OCI-LY7 (cell line): Measurements from ENCODE around the gene MFGE8.

Experiments
- CTCF ChIP-seq: fragments of 200-600 bp; sonication (generic); conservative IDR thresholded peaks from 2 replicates; pipeline ENCODE4 v1.5.1; 2014; ENCODE audit warnings: mild to moderate bottlenecking, antibody characterized with exemption, low read length, moderate library complexity, mixed read lengths
- EZH2phosphoT487 ChIP-seq: fragments of 200-600 bp; sonication (generic); IDR thresholded peaks from 2 replicates; pipeline ENCODE4 v1.6.1; 2018; ENCODE audit warnings: low read depth, borderline replicate concordance, mild to moderate bottlenecking, mixed run types, antibody characterized with exemption, low read length, moderate library complexity, mixed read lengths

GRCh38 chr15:88888719-88889118, 24.5 kb downstream of the MFGE8 start:
- TF ChIP-seq CTCF = no peak
- TF ChIP-seq EZH2phosphoT487 = no peak
